ENCODE data around the gene DEPP1.

The DEPP1 gene

GRCh38 chr10:44950326-44951225 is 28.0 kb downstream of the DEPP1 start:
- DNase-seq: no peak

- no peak for DNase-seq
Observed at GRCh38 chr10:44949915-44950314, 28.7 kb downstream of the DEPP1 start.

DNA sequence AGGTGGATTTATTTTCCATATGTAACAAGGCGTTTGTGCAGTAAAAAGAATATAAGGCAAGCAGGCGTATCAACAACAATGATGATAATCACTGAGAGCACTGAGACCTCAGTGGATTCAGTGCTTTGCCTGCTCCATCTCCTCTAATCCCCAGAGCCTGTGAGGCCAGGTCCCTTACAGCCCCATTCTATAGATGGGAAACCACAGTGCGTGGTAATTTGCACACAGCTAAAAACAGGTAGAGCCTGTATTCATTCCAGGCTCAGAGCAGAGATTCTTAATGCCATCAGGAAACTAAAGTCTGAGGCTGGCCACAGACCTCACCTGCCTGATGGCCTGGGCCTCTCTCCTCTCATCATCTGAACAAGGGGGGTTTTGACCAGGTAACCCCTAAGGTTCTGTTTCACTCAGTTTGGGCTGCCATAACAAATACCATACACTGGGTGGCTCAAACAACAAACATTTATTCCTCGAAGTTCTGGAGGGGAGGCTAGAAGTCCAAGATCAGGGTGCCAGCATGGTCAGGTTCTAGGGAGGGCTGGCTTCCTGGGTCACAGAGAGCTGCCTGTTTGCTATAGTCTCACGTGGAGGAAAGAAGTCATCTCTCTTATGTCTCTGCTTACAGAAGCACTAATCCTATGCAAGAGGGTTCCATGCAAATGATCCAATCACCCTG is 29.3 kb downstream of the DEPP1 start:
- DNase-seq: no peak

- DNase-seq: no peak
Observed at GRCh38 chr10:44948642-44949041, 30.0 kb downstream of the DEPP1 start.

DNA sequence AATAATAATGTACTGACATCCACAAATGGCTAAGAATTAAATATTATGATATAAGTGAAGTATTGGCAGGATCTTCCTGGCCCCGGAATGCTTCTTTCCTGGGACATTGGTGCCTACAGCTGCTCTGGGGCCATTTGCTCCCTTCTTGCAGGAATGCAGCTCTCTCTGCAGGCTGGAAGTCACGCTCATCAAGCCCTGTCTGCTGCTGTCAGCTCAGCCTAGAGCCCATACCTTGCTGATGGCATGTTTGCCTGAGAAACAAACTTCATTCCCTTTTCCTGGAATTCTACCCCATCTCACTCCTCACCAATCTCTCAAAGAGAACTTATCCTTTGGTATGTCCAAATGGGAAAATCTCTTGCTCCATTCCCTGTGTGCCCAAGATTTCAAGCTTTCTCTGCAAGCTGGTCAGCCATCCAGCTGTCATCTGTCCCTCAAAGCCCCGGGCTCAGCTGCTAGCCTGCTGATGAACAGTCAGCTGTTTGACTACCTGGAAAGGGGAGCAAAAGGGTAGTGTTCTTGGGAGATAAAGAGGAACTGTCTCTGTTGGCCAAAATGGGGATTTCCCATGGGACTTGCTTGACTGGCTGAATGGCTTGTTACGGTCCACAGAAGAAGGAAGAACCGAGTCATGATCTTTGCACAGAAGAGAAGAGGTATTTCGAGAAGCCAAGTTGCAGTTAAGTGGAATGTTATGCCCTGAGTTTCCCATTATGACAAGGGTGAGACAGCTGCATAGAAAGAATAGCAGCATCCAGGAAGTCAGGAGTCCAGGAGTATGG is 31.0 kb downstream of the DEPP1 start:
- DNase-seq: no peak

- DNase-seq: no peak
Observed at GRCh38 chr10:44946205-44946604, 32.4 kb downstream of the DEPP1 start.

- DNase-seq: no peak
Observed at GRCh38 chr10:44944354-44944753, 34.3 kb downstream of the DEPP1 start.

DNA sequence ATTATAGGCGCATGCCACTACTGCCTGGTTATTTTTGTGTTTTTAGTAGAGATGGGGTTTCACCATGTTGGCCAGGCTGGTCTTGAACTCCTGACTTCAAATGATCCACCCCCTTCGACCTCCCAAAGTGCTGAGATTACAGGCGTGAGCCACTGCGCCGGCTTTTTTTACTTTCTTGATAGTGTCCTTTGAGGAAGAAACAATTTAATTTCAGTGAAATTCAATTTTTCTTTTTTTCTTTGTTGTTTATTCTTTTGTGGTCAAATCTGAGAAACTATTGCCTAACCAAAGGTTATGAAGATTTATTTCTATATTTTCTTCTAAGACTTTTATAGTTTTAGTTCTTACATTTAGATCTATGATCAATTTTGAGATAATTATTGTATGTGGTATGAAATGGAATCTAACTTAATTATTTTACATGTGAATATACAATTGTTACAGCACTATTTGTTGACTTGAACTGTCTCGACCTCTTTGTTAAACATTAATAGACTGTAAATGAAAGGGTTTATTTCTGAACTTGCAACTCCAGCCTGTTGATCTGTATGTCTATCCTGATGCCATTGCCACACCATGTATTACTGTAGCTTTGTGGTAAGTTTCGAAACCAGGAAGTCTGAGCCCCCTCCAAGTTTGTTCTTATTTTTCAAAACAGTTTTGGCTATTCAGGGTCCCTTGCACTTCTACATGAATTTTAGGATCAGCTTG is 38.8 kb downstream of the DEPP1 start:
- no peak for DNase-seq

- no peak for DNase-seq
Observed at GRCh38 chr10:44938956-44939355, 39.7 kb downstream of the DEPP1 start.

DNA sequence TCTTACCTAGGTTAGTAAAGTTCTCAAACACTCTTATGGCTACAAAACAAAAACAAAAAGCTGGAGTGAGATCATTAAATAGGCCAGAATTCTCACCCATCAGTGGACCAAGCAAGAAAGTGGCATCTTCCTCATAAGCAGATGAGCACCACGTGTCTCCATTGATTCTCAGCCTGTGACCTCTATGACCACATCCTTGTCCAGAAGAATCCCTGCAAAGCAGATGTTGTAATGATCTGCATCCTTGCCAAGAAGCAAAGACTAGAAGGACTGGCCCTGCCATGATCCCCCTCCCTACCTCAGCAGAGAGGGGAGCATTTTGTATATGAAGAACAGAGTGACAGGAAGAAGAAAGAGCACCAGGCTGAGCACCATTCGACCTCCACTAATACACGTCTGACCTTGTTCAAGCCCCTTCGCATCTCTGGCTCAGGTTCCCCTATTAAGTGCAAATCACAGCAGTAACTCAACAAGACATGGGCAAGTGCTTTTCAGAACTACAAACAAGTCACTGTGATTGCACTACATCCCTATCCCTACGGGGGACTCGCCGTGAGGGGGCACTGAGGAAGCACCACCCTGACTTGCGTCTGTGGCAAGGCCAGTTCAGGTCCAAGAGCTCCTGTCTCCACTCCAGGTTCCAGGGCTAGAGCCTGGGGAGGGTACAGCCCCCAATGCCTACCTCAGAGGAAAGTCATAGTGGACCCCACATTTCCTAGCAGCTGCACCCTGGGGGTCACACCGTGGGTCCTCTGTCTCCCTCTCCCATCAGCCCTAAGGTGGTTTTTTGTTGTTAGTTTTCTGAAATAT is 41.2 kb downstream of the DEPP1 start:
- no peak for DNase-seq

GRCh38 chr10:44936314-44936975 is 42.2 kb downstream of the DEPP1 start:
- no peak for DNase-seq

DNA sequence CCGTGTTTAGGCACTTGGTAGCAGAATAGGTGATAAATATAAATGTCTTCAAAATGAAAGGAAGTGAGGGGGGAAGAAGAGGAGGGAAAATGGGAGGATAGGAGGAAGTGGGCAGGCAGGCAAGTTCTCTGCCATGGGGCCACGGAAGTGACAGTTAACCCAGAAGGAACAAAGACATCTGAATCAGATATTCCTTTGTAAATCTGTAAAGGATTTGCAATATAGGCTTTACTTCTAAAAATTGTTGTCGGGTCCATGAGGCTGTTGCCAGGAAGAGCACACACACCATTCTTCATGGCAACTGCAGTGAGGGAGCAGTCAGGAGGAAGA is 42.7 kb downstream of the DEPP1 start:
- no peak for DNase-seq

DNA sequence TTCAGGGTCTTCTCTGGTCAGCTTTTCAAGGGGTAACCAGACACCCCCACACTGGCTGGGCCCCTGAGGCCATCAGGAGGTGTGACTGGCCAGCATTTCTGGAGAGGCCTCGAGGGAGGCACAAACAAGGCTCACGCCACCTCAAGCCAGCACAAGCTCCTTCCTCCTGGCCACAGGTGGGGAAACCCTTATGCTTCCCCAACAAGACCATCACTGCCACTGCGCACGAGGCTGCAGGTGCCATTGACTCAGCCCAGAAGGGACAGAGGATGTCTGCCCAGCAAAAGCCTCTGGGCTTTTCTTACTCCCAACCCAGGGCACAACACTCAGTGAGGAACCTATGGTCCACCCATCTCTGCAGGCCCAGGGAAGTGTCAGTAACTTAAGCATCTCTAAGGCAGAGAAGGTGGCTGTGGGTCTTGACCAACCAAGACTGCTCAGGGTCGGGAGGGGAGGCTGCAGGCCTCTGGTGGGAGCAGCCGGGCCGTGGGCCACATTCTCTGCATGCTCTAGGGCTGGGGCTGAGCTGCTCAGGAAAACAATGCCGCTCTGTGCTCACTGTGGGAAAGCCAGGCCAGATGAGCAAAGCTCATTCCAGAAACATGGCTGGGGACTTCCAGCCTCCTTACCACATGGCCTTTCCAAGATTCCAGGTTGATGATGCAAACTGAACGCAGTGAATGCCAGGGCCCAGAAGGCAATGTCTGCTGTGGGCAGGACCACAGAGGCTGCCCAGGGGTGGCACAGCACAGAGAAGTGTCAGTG is 43.2 kb downstream of the DEPP1 start:
- DNase-seq: no peak

DNA sequence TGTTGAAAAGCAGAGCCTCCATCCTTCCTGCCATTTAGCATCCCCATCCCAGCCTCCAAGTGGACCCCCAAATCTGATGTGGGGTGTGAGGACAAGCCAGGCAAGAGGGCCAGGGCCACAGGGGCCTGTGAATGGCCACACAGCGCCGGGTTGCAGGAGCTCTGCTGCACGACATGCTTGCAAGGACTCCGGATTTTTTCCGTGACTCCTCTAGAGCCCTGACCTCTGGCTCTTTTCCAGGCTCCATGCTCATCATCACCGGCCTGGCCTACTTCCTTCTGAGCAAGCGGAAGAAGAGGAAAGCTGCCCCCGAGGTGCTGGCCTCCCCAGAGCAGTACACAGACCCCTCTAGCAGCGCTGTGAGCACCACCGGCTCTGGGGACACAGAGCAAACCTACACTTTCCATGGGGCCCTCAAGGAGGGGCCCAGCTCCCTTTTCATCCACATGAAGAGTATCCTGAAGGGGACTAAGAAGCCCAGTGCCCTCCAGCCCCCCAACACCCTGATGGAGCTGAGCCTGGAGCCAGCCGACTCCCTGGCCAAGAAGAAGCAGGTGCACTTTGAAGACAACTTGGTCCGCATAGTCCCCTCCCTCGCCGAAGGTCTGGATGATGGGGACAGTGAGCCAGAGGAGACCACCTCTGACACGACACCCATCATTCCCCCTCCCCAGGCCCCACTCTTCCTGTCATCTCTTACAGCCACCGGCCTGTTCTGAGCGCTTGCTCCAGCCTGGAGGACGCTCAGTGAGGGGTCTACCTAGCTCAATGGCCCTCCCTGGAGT is 44.0 kb downstream of the DEPP1 start:
- no peak for DNase-seq

DNA sequence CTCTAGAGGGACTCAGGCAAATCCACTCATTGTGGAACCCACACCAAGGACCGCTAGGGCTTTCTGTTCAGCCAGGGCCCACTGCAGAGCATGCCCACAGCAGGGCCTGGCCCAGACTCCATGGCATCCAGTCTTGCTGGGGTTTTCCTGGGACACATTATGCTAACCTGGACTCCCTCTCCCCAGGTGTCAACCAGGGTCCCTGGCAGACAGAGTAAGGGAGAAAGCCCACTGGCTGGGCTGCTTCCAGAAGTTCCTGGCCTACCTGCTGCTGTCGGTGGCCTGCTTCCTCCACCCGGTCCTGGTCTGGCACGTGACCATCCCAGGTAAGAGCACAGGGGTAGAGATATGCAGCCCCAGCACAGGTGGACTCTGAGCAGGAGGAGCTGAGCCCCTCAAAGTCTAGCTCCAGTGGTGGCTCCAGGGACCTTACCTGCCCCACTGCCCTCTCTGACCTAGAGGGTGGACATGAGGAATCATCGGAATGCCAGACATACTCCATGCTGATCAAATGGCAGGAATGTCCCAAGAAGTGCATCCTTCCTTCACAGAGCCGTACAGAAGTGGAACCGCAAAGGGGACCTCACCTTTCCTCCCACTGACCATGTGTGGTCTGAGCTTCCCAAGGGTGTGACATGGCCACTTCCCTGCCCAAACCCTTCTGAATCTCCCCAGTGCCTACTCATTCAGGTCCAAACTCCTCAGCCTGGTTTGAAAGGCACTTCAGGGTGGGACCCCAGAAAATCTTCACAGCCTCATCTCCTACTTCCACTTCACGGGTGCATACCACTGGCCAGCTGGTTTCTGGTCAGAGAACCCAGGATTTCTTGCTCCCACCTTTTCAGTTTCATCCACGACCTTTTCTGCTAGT is 44.9 kb downstream of the DEPP1 start:
- no peak for DNase-seq

GRCh38 chr10:44932517-44933450 is 45.8 kb downstream of the DEPP1 start:
- no peak for DNase-seq

DNA sequence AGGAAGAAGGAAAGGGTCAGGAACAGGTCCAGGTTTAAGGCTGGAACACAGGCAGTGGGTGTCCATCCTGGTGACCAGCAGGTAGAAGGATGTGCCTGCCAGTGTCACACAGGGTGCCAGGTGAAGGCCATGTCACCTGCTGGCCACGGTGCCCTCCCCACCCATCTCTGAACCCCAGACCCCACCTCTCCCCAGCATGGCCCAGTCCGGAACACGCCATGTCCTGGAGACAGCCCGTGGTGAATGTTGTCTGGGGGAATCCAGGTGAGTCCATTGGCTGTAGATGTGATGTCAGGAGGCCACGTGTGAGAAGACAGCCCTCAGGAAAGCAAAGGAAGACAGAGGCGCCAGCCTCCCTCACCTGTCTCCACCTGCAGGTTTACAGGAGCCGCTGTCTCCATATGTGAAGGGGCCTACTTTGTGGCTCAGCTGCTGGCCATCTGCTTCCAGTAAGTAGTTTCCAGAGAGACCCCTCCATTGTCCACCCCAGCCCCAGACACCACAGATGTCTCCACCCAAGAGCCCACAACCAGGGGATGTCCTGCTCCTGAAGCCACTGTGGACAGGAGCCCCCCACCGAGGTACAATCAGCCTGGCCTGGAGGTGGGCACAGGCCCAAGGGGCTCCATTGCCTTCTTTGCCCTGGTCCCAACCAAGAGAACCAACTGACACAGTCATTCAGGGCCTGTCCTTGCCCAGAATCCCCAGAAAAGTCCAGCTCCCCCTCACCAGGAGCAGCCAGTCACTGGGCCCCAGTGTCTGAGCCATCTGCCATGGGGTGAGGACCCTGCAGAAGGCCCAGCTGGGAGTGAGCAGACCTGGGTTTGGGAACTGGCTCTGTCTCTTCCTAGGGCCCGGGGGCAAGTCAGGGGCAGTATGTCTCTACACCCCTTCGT is 46.7 kb downstream of the DEPP1 start:
- no peak for DNase-seq
